ENCODE measurements around the gene HBM.

DNA sequence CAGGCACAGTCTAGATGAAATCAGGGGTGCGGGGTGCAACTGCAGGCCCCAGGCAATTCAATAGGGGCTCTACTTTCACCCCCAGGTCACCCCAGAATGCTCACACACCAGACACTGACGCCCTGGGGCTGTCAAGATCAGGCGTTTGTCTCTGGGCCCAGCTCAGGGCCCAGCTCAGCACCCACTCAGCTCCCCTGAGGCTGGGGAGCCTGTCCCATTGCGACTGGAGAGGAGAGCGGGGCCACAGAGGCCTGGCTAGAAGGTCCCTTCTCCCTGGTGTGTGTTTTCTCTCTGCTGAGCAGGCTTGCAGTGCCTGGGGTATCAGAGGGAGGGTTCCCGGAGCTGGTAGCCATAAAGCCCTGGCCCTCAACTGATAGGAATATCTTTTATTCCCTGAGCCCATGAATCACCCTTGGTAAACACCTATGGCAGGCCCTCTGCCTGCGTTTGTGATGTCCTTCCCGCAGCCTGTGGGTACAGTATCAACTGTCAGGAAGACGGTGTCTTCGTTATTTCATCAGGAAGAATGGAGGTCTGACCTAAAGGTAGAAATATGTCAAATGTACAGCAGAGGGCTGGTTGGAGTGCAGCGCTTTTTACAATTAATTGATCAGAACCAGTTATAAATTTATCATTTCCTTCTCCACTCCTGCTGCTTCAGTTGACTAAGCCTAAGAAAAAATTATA is 12.3 kb downstream of the HBM start:
- TF ChIP-seq CTCF (IDR thresholded peaks at IDR 0.05) (no peak), POLR2AphosphoS5 (IDR thresholded peaks at IDR 0.05) (no peak)
